NB4 (cell line): Measurements from ENCODE around the gene NAMPT.

Experiments
- DNase-seq: peaks from one replicate; pipeline ENCODE4 v3.0.0; 2010; ENCODE audit warnings: low read depth
- H3K4me3 ChIP-seq: one replicate; pipeline ENCODE4 v1.5.1; 2011; ENCODE audit warnings: mild to moderate bottlenecking, low read depth, low read length, moderate library complexity
- MYC ChIP-seq: IDR thresholded peaks from 2 replicates; pipeline ENCODE4 v1.6.1; 2011; ENCODE audit warnings: low read depth, low read length
- POLR2A ChIP-seq: IDR thresholded peaks from 2 replicates; pipeline ENCODE4 v1.6.1; 2011; ENCODE audit warnings: mild to moderate bottlenecking; ENCODE audit not compliant: insufficient read length; ENCODE audit errors: extremely low read depth
- TF ChIP-seq, protein P1 (sequence below): IDR thresholded peaks from 2 replicates; pipeline ENCODE4 v1.6.1; 2011; ENCODE audit warnings: low read depth, low read length
- TF ChIP-seq, protein P2 (sequence below): IDR thresholded peaks from one replicate; pipeline ENCODE4 v1.5.1; 2012; ENCODE audit warnings: low read depth, low read length

NAMPT gene

DNA sequence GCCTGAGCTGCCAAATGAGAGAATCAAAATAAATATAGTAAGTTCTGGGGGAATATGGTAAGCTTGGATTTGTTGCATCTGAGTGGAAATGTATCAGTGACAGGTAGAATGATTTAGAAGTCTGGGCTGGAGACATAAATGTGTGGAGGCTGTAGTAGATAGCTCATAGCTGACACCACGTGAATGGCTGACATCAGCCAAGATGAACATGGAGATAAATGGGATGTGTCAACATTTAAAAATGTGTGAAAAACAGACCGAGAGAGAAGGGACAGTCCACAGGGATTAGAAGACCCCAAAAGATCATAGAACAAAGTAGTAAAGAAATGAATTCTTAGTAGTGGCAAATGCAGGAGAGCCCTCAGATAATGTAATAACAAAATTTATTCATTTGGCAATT, 40.9 kb downstream of the NAMPT start:
- DNase-seq, result no peak
- TF ChIP-seq, protein P1, sequence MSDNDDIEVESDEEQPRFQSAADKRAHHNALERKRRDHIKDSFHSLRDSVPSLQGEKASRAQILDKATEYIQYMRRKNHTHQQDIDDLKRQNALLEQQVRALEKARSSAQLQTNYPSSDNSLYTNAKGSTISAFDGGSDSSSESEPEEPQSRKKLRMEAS, result no peak
- no peak for TF ChIP-seq POLR2A
- TF ChIP-seq, protein P2, sequence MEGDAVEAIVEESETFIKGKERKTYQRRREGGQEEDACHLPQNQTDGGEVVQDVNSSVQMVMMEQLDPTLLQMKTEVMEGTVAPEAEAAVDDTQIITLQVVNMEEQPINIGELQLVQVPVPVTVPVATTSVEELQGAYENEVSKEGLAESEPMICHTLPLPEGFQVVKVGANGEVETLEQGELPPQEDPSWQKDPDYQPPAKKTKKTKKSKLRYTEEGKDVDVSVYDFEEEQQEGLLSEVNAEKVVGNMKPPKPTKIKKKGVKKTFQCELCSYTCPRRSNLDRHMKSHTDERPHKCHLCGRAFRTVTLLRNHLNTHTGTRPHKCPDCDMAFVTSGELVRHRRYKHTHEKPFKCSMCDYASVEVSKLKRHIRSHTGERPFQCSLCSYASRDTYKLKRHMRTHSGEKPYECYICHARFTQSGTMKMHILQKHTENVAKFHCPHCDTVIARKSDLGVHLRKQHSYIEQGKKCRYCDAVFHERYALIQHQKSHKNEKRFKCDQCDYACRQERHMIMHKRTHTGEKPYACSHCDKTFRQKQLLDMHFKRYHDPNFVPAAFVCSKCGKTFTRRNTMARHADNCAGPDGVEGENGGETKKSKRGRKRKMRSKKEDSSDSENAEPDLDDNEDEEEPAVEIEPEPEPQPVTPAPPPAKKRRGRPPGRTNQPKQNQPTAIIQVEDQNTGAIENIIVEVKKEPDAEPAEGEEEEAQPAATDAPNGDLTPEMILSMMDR, result no peak
- no peak overlapping the region for H3K4me3 ChIP-seq

DNA sequence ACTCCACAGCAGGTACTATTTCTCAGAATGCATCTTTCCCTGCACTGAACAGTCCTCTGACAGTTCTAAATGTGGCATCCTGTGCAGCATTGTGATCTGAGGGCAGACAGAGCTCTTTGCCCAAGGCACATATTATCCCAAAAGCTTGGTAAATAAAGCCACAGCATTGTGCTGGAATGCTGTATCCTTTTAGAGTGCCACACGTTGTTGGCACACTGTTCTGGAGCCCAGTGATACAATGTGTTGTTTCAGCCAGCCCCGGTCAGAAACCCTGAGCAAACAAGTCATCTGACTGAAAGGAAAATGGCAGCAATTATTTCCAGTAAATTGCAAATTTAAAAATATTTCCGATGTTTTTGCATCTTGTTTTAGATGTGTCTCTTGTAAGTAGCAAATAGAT, 45.4 kb downstream of the NAMPT start:
- TF ChIP-seq, protein P2, result no peak
- no peak for DNase-seq
- no peak overlapping the region for H3K4me3 ChIP-seq

DNA sequence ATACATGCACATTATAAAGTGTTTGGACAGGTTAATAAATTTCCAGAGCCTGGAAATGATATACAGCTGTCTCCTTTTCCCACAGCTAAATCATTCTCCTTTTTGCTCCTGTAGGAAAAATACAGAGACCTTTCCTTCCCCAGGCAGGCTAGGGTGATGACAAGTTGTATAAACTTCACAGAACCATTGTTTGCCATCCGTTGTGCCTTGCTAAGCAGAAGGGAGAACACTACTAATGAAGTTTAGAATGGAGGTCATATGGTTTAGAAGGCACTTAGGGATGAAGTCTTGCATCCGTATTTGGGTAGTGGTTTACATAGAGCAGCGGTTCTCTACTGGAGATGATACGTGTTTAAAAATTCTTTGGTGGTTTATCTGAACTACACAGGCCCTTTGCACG, 46.0 kb downstream of the NAMPT start:
- TF ChIP-seq, protein P2, result no peak
- TF ChIP-seq POLR2A, result no peak
- TF ChIP-seq, protein P1, result no peak
- TF ChIP-seq MYC, result no peak
- H3K4me3 ChIP-seq, result no peak overlapping the region
- no peak for DNase-seq

DNA sequence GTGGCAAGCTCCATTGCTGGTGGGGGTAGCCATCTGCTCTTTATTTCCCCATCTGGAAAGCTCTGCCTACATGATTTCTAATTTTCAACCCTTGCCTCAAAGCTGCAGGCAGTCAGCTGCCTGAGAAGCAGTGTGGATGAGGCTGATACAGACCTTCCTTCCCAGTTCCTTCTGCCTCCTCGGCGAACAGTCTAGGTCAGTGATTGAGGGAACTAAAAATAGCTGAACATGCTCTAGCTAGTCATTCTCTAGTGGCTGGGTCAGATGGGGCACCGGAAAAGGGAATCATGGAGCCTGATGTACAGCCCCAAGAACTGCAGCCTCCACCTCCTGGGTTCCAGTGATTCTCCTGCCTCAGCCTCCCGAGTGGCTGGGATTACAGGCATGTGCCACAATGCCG, 48.7 kb downstream of the NAMPT start:
- TF ChIP-seq, protein P1, result no peak
- TF ChIP-seq MYC (no peak), POLR2A (no peak)
- TF ChIP-seq, protein P2, result no peak
- no peak for DNase-seq

DNA sequence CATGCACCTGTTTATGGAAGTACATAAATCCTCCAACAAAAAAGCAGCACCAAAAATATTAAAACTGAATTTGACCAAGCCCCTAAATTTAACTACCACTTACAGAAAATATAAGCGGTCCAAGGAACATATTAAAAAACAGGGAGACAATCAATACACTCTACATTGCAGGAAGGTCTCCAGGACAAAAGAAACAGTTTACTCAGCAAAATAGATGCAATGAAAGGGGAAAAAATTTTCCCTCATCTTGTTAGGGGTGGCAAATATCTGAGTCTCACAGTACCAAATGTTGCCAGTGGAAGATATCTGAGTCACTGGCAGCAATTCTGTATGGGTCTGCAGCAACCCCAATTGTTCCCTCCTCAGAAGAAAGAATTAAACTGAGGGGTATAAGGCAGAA, 50.4 kb downstream of the NAMPT start:
- no peak overlapping the region for H3K4me3 ChIP-seq
- TF ChIP-seq, protein P1, result no peak
- no peak for TF ChIP-seq MYC
- no peak for TF ChIP-seq POLR2A
- TF ChIP-seq, protein P2, result no peak
- no peak for DNase-seq

More for the DNA sequence above, 48.7 kb downstream of the NAMPT start:
- H3K4me3 ChIP-seq, result no peak overlapping the region

DNA sequence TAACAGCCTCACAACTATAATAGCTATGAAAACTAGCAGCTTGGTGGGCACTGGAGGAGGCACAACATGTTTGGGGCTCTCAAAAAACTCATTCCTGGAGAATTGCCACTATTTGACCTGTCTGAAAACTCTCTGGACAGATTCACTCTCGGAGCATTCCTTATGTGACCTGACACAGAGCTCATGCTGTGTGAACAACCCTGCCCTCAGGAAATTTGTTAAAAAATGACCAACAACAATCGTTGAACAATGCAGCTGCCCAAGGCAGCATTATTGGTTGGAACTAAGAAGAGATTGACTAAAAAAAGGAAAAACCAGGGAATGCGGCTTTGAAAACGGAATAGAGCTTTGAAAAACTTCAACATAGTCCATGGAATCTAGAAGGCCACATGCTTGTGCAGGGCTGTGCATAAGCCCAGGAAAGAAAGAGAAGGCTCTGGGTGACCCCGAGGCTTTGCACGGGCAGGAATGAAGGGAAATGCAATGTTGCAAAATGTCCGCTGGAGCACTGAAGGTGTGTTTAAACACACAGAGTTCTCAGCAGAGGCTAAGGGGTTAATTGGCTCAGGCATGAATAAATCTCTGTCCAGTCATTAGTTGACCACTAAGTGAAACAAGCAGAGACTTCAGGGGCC, 52.8 kb downstream of the NAMPT start:
- no peak overlapping the region for H3K4me3 ChIP-seq
- TF ChIP-seq MYC, result no peak
- TF ChIP-seq, protein P2, result no peak
- TF ChIP-seq, protein P1, result no peak
- DNase-seq, result no peak
